Stimulated activated CD4-positive, alpha-beta T cell treated with anti-CD3 and anti-CD28 coated beads, Interleukin-12 subunit alpha, Interleukin-12 subunit beta, amount 100 ng/mL, for 48 hours (primary cell): ENCODE measurements around the gene DNPH1.

Experiments used
- DNase-seq, 3 donors: peaks; one replicate each; pipeline ENCODE4 v3.0.0-alpha.2; 2020; ENCODE audit warnings: low read depth in 2 of 3, low spot score in 1 of 3

The DNPH1 gene, protein sequence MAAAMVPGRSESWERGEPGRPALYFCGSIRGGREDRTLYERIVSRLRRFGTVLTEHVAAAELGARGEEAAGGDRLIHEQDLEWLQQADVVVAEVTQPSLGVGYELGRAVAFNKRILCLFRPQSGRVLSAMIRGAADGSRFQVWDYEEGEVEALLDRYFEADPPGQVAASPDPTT

DNA sequence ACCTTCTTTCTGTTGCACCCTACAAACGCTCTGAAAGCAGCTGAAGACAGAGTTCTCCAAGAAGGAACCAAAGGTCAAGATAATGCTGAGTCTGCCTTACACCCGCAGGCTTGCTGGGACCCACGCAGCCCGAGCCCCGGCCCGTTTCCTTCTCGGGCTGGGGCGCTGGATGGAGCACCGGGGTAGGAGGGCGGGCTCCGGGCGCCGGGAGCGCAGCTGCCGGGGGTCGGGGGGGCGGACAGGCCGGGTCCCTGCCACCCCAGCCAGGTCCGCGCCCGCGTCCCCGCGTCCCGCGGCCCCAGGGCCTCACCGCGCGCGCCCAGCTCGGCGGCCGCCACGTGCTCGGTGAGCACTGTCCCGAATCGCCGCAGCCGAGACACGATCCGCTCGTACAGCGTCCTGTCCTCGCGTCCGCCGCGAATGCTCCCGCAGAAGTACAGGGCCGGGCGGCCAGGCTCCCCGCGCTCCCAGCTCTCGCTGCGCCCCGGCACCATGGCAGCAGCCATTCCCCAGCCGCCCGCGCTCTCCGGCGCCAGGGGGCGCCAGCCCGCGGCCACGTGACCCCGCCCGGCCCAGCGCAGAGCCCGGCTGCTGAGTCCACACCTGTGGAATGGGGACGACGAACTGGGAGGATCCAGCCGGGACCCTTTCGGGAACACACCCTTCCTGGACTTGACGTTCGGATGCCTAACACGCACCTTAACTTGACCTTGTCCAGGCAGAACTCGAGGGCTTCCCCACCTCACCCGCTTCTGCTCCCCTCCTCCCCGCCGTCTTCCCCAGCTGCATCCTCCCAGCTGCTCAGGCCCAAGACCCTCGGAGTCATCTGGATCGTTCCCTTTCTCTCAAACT lies at the start of gene DNPH1:
TSS of gene DNPH1 (minus strand) at position 531 of the 852 bp plus-strand sequence. CDS start at position 506, 25 bp downstream.
- peak; percentile 53 to 73 (median 65) for DNase-seq

GRCh38 chr6:43278524-43279078 lies 49.3 kb upstream of the DNPH1 start:
- DNase-seq = no peak

- DNase-seq = no peak
Observed at GRCh38 chr6:43277643-43278523, 48.6 kb upstream of the DNPH1 start.

GRCh38 chr6:43277306-43277642 lies 48.0 kb upstream of the DNPH1 start:
- no peak for DNase-seq

DNA sequence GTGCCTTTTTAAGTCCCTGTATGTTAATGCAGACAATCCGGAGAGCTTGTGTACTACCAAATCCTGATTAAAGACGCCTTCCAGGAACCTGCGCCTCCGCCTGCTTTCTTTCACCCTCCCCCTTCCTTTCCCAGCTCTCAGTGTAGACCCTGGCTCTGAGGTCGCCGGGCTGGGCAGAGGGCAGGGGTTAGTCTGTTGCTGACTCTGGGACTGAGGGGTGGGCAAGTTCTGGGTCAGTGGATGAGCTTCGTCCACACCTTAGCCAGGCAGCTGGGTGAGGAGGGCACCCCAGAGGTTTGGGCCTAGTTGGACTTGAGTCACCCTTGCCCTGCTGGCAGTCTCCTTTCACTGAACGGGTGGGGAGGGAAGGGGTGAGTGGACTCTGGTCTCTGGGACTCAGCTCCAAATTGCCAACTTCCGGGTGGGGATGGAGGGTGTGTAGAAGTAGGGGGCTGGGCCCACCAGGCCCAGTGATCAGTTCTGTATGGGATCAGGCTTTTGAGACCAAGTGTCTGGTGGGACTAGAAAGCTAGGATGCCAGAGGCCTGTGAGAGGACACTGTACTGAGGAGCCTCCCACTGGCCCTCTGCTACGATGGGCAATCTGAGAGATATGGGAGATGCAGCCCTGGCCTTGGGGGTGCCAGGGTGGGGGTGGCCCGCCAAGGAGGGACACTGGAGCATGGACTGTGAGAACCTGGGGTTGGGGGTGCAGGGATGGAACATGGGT lies 47.5 kb upstream of the DNPH1 start:
- no peak for DNase-seq

GRCh38 chr6:43275801-43276576 lies 46.7 kb upstream of the DNPH1 start:
- no peak for DNase-seq

DNA sequence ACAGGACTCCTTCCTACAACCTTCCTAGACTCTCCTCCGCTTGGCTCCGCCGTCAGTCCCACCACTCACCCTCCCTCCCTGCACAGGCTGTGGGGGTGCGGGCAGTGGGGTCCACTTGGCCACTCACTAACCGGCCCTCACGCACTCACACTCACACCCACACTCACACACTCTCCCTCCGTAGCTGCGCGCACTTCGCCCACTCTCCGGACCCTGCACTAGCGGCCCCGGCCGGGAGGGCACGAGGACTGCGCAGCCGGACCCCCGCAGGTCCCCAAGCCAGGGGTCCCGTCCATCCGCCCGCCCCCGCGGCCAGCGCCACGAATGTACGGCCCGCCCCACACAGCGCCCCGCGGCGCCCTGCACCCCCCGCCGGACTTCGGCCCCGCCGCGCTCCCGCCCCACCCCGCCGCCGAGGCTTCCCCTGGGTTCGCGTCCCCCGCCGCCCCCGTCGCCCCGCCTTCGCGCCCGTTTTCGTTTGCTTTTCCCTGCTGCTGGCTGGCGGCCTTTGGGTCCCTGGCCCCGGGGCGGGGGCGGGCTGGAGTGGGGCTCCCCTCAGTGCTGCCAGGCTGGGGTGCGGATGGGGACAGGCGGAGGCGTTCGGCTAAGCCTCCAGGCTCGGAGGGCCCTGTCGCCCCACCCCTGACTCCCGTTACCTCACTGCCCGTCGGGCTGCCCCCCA lies 45.8 kb upstream of the DNPH1 start:
- DNase-seq = no peak

DNA sequence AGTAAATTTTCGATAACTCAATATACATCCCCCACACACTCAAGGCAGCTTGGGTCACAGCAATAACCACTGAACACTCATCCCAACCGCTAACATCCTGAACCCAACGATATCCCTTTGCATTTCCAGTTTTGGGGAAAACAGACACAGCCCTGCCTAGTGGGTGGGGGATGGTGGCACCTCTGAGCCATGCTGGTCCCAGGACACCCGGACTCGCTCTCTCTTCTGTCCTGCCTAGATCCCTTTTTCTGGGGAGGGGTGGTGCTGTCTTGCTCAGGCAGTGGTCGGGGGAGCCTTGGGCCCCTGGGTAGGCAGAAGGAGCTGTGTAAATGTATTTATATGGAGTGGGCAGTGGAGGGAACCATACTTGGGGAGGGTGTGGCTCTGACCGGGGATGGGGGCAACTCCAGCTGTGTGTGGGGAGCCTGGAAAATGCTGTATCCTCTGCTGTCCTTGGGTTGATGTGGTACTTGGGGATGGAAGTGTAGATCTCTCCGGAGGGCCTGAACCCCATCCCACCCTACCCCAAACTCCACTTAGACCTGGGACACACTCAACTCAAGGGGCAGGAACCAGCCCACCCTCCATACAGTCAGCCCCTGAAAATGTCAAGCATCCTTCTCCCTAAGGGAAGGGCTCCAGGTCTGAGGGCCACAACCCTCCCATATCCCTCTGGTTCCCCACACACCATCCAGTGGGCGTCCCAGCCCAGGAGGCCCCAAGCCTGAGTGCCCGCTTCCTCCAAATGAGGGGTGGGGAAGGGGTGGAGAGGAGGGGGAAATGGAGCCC lies 45.0 kb upstream of the DNPH1 start:
- DNase-seq = no peak

GRCh38 chr6:43273707-43274106 lies 44.4 kb upstream of the DNPH1 start:
- no peak for DNase-seq

- DNase-seq = no peak
Observed at GRCh38 chr6:43271944-43272343, 42.7 kb upstream of the DNPH1 start.

- no peak for DNase-seq
Observed at GRCh38 chr6:43271103-43271815, 42.0 kb upstream of the DNPH1 start.

GRCh38 chr6:43269273-43270007 lies 40.2 kb upstream of the DNPH1 start:
- peak in 1 of 3 donors; percentile 23 for DNase-seq

GRCh38 chr6:43268782-43269272 lies 39.5 kb upstream of the DNPH1 start:
- DNase-seq = no peak

GRCh38 chr6:43268355-43268700 lies 39.0 kb upstream of the DNPH1 start:
- no peak for DNase-seq

DNA sequence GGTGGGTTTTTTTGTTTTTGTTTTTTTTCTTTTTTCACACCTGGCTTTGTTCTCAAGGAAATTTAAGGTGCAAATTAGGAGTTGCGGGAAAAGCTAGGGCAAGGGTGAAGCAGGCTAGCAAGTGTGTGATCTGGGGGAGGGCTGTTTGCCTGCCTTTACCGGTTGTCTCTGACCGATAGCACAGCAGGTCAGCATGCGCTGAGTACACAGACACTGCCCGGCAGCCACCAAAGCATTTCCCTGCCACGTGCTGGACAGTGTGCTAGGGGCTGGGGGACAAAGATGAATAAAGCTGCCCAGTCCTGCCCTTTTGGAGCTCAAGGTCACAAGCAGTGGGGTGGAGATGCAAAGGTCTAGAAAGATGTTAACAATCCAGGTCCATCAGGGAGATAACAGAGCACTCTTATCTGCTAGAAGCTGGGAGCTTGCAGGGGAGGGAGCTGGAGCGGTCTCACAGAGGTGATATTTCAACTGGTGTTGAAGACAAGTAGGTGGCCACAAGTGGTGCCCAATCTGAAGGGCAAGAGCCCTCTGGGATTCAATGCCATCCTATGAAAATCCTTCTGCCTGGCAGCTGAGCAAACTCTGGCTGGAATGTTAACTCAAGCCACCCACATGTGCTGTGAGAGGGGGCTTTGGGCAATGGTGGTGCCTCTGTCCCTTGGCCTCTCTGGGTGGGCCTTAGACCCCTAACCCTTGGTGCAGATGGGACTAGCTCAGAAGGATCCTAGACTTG lies 38.5 kb upstream of the DNPH1 start:
- no peak for DNase-seq

- DNase-seq = no peak
Observed at GRCh38 chr6:43265564-43265963, 36.3 kb upstream of the DNPH1 start.
